Measurements from ENCODE around the gene CCNL1. TPM values are rescaled to one million over a fixed set of nuclear protein-coding genes. Genes with fewer than 3 reads are reported as not detected.
"Not testable (repeated sequence)": the region's sequence is repeated elsewhere in the genome, so short reads cannot be mapped to it uniquely, and the experiment has no call there.

The CCNL1 gene
- total RNA-seq, 1 donor from 2014 or later: 132 TPM

DNA sequence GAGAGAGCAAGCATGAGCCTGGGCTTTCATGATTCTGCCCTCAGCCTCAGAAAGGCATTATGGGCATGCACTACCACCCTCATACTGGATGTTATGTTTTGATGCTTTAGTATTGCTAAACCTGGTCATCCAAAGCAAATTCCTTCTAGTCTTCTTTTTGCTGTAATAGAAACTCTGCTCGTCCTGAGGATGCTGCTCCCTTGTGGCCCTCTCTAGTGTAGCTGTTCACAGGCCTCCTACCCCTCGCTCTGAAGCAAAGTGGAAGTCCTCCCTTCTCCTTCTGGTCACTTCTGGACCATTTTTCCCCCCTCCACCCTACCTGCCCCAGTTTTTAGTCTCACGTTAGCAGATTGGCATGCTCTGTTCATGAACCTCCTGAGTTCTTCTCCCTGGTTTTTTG is 22.9 kb upstream of the CCNL1 start:
- H3K4me3 Mint-ChIP-seq (ENCODE audit: unreplicated experiment): no peak overlapping the region
- H3K9me3 Mint-ChIP-seq (ENCODE audit: unreplicated experiment): peaks cover 24% of the 10 kb centered on the region
- H3K36me3 Mint-ChIP-seq (ENCODE audit: low read depth, unreplicated experiment): peaks cover 47% of the 10 kb centered on the region

DNA sequence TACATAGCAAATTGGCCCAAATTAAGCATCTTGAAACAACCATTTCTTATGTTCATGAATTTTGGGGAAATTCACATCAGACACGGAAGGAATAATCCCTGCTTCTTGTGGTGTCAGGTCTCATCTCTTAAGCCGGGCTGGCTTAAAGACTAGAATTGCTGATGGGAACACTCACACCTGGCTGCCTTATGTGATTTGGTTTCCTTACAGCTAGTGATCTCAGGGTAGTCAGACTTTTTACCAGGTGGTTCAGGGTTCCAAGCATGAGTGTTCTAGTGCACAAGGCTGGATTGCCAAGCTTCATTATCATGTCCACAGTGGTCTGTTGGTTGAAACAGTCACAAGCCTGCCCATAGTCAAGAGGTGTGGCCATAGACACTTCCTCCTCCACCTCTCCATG is 20.3 kb upstream of the CCNL1 start:
- no peak for DNase-seq (ENCODE audit: low spot score)
- Mint-ChIP-seq H3K36me3 (ENCODE audit: low read depth, unreplicated experiment) (peaks cover 38% of the 10 kb centered on the region), H3K4me1 (ENCODE audit: unreplicated experiment) (peaks cover 7% of the 10 kb centered on the region), H3K4me3 (ENCODE audit: unreplicated experiment) (peak overlapping the region; percentile 8), H3K27ac (ENCODE audit: unreplicated experiment) (no peak overlapping the region), H3K27me3 (ENCODE audit: unreplicated experiment) (peaks cover 7% of the 10 kb centered on the region), H3K9me3 (ENCODE audit: unreplicated experiment) (peaks cover 9% of the 10 kb centered on the region)
- TF ChIP-seq, protein P1, sequence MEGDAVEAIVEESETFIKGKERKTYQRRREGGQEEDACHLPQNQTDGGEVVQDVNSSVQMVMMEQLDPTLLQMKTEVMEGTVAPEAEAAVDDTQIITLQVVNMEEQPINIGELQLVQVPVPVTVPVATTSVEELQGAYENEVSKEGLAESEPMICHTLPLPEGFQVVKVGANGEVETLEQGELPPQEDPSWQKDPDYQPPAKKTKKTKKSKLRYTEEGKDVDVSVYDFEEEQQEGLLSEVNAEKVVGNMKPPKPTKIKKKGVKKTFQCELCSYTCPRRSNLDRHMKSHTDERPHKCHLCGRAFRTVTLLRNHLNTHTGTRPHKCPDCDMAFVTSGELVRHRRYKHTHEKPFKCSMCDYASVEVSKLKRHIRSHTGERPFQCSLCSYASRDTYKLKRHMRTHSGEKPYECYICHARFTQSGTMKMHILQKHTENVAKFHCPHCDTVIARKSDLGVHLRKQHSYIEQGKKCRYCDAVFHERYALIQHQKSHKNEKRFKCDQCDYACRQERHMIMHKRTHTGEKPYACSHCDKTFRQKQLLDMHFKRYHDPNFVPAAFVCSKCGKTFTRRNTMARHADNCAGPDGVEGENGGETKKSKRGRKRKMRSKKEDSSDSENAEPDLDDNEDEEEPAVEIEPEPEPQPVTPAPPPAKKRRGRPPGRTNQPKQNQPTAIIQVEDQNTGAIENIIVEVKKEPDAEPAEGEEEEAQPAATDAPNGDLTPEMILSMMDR (IDR thresholded peaks at IDR 0.05; ENCODE audit: unreplicated experiment): no peak

More for the DNA sequence above, 22.9 kb upstream of the CCNL1 start:
- TF ChIP-seq, protein P1 (IDR thresholded peaks at IDR 0.05; ENCODE audit: unreplicated experiment): no peak
- Mint-ChIP-seq H3K27me3 (ENCODE audit: unreplicated experiment) (peaks cover 5% of the 10 kb centered on the region), H3K4me1 (ENCODE audit: unreplicated experiment) (no peaks in the 10 kb centered on the region), H3K27ac (ENCODE audit: unreplicated experiment) (no peak overlapping the region)
- no peak for DNase-seq (ENCODE audit: low spot score)

DNA sequence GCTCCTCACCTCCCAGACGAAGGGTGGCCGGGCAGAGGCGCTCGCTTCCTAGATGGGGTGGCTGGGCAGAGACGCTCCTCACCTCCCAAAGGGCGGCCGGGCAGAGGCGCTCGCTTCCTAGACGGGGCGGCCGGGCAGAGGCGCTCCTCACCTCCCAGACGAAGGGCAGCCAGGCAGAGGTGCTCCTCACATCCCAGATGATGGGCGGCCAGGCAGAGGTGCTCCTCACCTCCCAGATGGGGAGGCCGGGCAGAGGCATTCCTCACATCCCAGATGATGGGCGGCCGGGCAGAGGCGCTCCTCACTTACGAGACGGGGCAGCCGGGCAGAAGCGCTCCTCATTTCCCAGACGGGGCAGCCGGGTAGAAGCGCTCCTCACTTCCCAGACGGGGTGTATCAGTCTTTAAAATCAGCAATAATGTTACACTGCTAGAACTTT is 19.4 kb upstream of the CCNL1 start:
- H3K27ac Mint-ChIP-seq (ENCODE audit: unreplicated experiment): peak overlapping the region; percentile 37
- H3K9me3 Mint-ChIP-seq (ENCODE audit: unreplicated experiment): peaks cover 5% of the 10 kb centered on the region
- H3K4me1 Mint-ChIP-seq (ENCODE audit: unreplicated experiment): peaks cover 9% of the 10 kb centered on the region
- H3K4me3 Mint-ChIP-seq (ENCODE audit: unreplicated experiment): peak overlapping the region; percentile 54
- DNase-seq (ENCODE audit: low spot score): no peak
- H3K36me3 Mint-ChIP-seq (ENCODE audit: low read depth, unreplicated experiment): peaks cover 34% of the 10 kb centered on the region
- peaks cover 7% of the 10 kb centered on the region for H3K27me3 Mint-ChIP-seq (ENCODE audit: unreplicated experiment)
- TF ChIP-seq, protein P1 (IDR thresholded peaks at IDR 0.05; ENCODE audit: unreplicated experiment): no peak

- H3K4me3 Mint-ChIP-seq (ENCODE audit: unreplicated experiment); H3K27me3 Mint-ChIP-seq (ENCODE audit: unreplicated experiment); H3K9me3 Mint-ChIP-seq (ENCODE audit: unreplicated experiment); H3K27ac Mint-ChIP-seq (ENCODE audit: unreplicated experiment); DNase-seq (ENCODE audit: low spot score): not testable (repeated sequence)
- peaks cover 10% of the 10 kb centered on the region for H3K4me1 Mint-ChIP-seq (ENCODE audit: unreplicated experiment)
- H3K36me3 Mint-ChIP-seq (ENCODE audit: low read depth, unreplicated experiment): peaks cover 30% of the 10 kb centered on the region
Observed at GRCh38 chr3:157178503-157179364, 18.8 kb upstream of the CCNL1 start.

- Mint-ChIP-seq H3K4me1 (ENCODE audit: unreplicated experiment) (peaks cover 10% of the 10 kb centered on the region), H3K36me3 (ENCODE audit: low read depth, unreplicated experiment) (peaks cover 22% of the 10 kb centered on the region), H3K4me3 (ENCODE audit: unreplicated experiment) (peak overlapping the region; percentile 19)
- not testable (repeated sequence) for DNase-seq (ENCODE audit: low spot score); H3K9me3 Mint-ChIP-seq (ENCODE audit: unreplicated experiment); H3K27me3 Mint-ChIP-seq (ENCODE audit: unreplicated experiment); H3K27ac Mint-ChIP-seq (ENCODE audit: unreplicated experiment)
Observed at GRCh38 chr3:157177801-157178453, 18.0 kb upstream of the CCNL1 start.
